DOHH2 (cell line): ENCODE measurements around the gene INPP5B.
"Not testable (repeated sequence)": the region's sequence is repeated elsewhere in the genome, so short reads cannot be mapped to it uniquely, and the experiment has no call there.

ENCODE experiments used
- CTCF ChIP-seq: fragments of 200-600 bp; sonication (generic); IDR thresholded peaks from one replicate; pipeline ENCODE4 v1.5.1; 2014; ENCODE audit warnings: antibody characterized with exemption, mild to moderate bottlenecking, low read depth, low read length; ENCODE audit not compliant: poor library complexity, severe bottlenecking
- EZH2phosphoT487 ChIP-seq: fragments of 200-600 bp; sonication (generic); IDR thresholded peaks from 2 replicates; pipeline ENCODE4 v1.6.1; 2017; ENCODE audit warnings: borderline replicate concordance, mild to moderate bottlenecking, antibody characterized with exemption, low read length, moderate library complexity, mixed read lengths

GRCh38 chr1:37936760-37937159 lies 10.1 kb downstream of the INPP5B start:
- not testable (repeated sequence) for TF ChIP-seq CTCF, EZH2phosphoT487
